GM23338 (cell line): ENCODE results near the gene PINK1.

Experiments used
- CREB1 ChIP-seq: fragments of 250-450 bp; sonication (Bioruptor Pico); IDR thresholded peaks from 2 replicates; pipeline ENCODE4 v1.5.0; 2020; ENCODE audit warnings: low read depth, mild to moderate bottlenecking, moderate library complexity
- EZH2 ChIP-seq: fragments of 200-600 bp; sonication (generic); IDR thresholded peaks from one replicate; pipeline ENCODE4 v1.8.0; 2017; ENCODE audit warnings: antibody characterized with exemption, mild to moderate bottlenecking, low read depth; ENCODE audit not compliant: unreplicated experiment
- EZH2phosphoT487 ChIP-seq: fragments of 200-600 bp; sonication (generic); IDR thresholded peaks from one replicate; pipeline ENCODE4 v1.8.1; 2018; ENCODE audit warnings: antibody characterized with exemption; ENCODE audit not compliant: unreplicated experiment
- POLR2AphosphoS5 ChIP-seq: IDR thresholded peaks from 2 replicates; pipeline ENCODE4 v1.6.1; 2016; ENCODE audit warnings: antibody characterized with exemption, low read depth
- TF ChIP-seq, protein P1 (sequence below), 2 experiments: fragments of 200-600 bp in 1 of 2; sonication (generic) in 1 of 2; conservative IDR thresholded peaks; 2 replicates each; pipeline versions ENCODE4 v1.5.1 to v1.6.1; 2016 to 2017; ENCODE audit warnings: antibody characterized with exemption in 2 of 2, low read depth in 2 of 2, mild to moderate bottlenecking in 2 of 2, moderate library complexity in 1 of 2
- TF ChIP-seq, protein P2 (sequence below): IDR thresholded peaks from one replicate; pipeline ENCODE4 v1.6.1; 2018; ENCODE audit warnings: antibody characterized with exemption; ENCODE audit not compliant: unreplicated experiment
- TF ChIP-seq, protein P3 (sequence below): IDR thresholded peaks from 2 replicates; pipeline ENCODE4 v1.6.1; 2016; ENCODE audit warnings: antibody characterized with exemption

DNA sequence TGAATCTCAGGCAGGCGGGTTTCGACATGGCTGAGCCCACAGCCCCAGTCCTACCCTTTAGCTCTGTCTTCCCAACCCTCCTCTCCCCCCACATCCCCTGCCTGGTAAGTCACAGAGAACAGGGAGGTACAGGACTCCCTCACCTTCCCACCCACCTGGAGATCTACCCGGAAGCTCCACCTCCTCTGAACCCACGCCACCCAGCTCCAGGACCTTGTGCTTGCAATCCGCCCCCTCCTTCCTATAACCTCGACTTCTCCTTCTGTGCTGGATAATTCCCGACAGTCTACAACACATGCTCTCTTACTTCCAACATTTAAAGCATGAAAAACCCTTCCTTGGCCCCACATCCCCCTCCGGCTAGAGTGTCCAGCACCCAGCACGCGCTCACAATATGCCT is 62.3 kb downstream of the PINK1 start:
- TF ChIP-seq, protein P1, sequence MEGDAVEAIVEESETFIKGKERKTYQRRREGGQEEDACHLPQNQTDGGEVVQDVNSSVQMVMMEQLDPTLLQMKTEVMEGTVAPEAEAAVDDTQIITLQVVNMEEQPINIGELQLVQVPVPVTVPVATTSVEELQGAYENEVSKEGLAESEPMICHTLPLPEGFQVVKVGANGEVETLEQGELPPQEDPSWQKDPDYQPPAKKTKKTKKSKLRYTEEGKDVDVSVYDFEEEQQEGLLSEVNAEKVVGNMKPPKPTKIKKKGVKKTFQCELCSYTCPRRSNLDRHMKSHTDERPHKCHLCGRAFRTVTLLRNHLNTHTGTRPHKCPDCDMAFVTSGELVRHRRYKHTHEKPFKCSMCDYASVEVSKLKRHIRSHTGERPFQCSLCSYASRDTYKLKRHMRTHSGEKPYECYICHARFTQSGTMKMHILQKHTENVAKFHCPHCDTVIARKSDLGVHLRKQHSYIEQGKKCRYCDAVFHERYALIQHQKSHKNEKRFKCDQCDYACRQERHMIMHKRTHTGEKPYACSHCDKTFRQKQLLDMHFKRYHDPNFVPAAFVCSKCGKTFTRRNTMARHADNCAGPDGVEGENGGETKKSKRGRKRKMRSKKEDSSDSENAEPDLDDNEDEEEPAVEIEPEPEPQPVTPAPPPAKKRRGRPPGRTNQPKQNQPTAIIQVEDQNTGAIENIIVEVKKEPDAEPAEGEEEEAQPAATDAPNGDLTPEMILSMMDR (conservative IDR thresholded peaks at IDR 0.05; ENCODE audit: low read depth in 2 of 2) = no peak
- no peak for TF ChIP-seq POLR2AphosphoS5
- TF ChIP-seq EZH2 = no peak
- no peak for TF ChIP-seq CREB1
- TF ChIP-seq EZH2phosphoT487 = no peak
- TF ChIP-seq, protein P2, sequence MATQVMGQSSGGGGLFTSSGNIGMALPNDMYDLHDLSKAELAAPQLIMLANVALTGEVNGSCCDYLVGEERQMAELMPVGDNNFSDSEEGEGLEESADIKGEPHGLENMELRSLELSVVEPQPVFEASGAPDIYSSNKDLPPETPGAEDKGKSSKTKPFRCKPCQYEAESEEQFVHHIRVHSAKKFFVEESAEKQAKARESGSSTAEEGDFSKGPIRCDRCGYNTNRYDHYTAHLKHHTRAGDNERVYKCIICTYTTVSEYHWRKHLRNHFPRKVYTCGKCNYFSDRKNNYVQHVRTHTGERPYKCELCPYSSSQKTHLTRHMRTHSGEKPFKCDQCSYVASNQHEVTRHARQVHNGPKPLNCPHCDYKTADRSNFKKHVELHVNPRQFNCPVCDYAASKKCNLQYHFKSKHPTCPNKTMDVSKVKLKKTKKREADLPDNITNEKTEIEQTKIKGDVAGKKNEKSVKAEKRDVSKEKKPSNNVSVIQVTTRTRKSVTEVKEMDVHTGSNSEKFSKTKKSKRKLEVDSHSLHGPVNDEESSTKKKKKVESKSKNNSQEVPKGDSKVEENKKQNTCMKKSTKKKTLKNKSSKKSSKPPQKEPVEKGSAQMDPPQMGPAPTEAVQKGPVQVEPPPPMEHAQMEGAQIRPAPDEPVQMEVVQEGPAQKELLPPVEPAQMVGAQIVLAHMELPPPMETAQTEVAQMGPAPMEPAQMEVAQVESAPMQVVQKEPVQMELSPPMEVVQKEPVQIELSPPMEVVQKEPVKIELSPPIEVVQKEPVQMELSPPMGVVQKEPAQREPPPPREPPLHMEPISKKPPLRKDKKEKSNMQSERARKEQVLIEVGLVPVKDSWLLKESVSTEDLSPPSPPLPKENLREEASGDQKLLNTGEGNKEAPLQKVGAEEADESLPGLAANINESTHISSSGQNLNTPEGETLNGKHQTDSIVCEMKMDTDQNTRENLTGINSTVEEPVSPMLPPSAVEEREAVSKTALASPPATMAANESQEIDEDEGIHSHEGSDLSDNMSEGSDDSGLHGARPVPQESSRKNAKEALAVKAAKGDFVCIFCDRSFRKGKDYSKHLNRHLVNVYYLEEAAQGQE = no peak
- TF ChIP-seq, protein P3, sequence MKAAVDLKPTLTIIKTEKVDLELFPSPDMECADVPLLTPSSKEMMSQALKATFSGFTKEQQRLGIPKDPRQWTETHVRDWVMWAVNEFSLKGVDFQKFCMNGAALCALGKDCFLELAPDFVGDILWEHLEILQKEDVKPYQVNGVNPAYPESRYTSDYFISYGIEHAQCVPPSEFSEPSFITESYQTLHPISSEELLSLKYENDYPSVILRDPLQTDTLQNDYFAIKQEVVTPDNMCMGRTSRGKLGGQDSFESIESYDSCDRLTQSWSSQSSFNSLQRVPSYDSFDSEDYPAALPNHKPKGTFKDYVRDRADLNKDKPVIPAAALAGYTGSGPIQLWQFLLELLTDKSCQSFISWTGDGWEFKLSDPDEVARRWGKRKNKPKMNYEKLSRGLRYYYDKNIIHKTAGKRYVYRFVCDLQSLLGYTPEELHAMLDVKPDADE = no peak
